Measurements from ENCODE around the gene STXBP2.

GRCh38 chr19:7607874-7608560 lies 28.9 kb upstream of the STXBP2 start:
- no peak for TF ChIP-seq REST (IDR thresholded peaks at IDR 0.05; ENCODE audit: low read depth)
- no peak for TF ChIP-seq FOSL1 (IDR thresholded peaks at IDR 0.05; ENCODE audit: low read depth)
- TF ChIP-seq EGR1 (IDR thresholded peaks at IDR 0.05; ENCODE audit: low read depth): no peak
- TF ChIP-seq SP1 (IDR thresholded peaks at IDR 0.05; ENCODE audit: low read depth): no peak
- TF ChIP-seq CTCF (IDR thresholded peaks at IDR 0.05 in 2 of 3, conservative IDR thresholded peaks at IDR 0.05 in 1 of 3; ENCODE audit: borderline replicate concordance in 1 of 3, insufficient read depth in 1 of 3, low read depth in 2 of 3, low read length in 2 of 3): no peak
- no peak for TF ChIP-seq POLR2A (IDR thresholded peaks at IDR 0.05; ENCODE audit: borderline replicate concordance, extremely low read depth, insufficient read depth, insufficient read length)
- no peak for TF ChIP-seq ZNF274 (IDR thresholded peaks at IDR 0.05; ENCODE audit: low read depth, low read length)
- TF ChIP-seq YY1 (IDR thresholded peaks at IDR 0.05; ENCODE audit: extremely low read depth, insufficient replicate concordance, low read depth, low read length): no peak
- no peak for TF ChIP-seq EZH2phosphoT487 (IDR thresholded peaks at IDR 0.05; ENCODE audit: borderline replicate concordance)
- no peak for TF ChIP-seq MAX (IDR thresholded peaks at IDR 0.05)
- TF ChIP-seq POLR2AphosphoS5 (IDR thresholded peaks at IDR 0.05; ENCODE audit: low read depth, low read length): no peak
- no peak for TF ChIP-seq EZH2 (IDR thresholded peaks at IDR 0.05)
- TF ChIP-seq CEBPB (IDR thresholded peaks at IDR 0.05; ENCODE audit: low read depth): no peak
- no peak for TF ChIP-seq TCF7L2 (IDR thresholded peaks at IDR 0.05; ENCODE audit: borderline replicate concordance, extremely low read depth, insufficient read depth, insufficient read length)
